DMS79 (cell line): ENCODE measurements around the gene MINDY3.

Source experiments
- DNase-seq: peaks from one replicate; lab custom pipeline; 2025; lab: John Stamatoyannopoulos, UW

Gene MINDY3

DNA sequence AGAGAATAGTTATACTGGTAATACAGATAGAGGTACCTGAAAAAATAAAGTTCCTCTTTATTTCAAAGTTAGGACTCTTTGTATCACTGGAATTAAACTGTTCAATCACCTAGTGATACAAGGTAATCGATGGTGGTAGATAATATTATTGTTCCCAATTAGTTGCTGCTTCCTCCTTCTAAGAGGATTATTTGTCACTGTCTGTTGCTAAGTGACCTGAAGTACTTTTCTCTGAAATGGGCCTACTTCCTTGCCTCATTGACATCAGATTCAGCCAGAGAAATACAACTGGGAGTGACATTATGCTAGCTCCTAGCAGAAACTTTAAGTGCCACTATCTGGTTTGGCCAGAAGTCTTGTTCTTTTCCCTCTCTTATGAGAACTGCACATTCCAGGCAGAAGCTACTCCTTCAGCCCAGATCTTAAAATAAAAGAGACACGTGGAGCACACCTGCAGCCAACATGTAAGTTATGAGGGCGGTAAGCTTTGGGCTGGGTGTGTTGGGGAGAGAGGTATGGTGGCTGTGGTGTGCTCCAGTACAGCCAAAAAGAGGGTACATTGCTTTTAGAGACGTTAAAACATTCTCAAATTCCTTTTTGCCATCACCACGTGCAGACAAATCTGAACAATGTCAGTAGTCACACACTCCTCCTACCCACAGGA is 54.8 kb downstream of the MINDY3 start:
- no peak for DNase-seq

- no peak for DNase-seq
Measured at GRCh38 chr10:15804109-15804508, 56.2 kb downstream of the MINDY3 start.

DNA sequence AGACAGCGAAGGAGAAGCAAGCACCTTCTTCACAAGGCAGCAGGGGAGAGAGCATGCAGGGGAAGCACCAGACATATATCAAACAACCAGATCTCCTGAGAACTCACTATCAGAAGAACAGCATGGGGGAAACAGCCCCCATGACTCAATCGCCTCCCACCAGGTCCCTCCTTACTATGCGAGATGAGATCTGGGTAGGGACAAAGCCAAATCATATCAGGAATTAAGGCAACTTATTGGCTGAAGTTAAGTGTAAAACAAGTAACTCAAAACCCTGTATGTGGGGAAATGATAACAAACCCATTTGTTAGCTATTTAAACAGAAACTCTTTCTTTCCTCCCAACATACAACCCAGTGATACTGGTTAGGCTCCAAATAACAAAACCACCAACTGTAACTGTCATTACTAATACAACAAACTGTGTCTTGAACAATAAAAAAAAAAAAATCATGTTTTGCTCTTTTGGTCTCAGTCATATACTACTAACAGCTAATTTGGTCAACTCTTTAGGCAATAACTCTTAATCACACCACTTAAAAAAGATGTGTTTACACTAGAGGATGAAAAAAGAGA is 57.8 kb downstream of the MINDY3 start:
- DNase-seq = no peak

DNA sequence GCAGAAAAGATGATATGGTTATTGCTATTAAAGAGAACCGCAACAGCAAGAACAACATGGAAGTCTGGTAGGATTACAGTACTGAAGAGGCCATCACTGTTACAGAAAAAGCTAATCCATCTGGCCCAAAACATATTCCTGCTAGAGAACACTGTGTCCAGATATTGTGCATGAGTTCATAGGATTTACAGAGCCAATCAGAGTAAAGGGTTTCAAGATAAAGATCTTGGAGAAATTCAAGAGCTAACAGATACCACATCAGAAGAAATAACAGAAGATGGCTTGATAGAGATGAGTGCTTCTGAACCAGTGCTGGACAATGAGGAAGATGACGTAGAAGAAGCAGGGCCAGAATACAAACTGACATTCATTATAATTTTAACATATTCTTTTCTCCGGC is 58.7 kb downstream of the MINDY3 start:
- DNase-seq = no peak

DNA sequence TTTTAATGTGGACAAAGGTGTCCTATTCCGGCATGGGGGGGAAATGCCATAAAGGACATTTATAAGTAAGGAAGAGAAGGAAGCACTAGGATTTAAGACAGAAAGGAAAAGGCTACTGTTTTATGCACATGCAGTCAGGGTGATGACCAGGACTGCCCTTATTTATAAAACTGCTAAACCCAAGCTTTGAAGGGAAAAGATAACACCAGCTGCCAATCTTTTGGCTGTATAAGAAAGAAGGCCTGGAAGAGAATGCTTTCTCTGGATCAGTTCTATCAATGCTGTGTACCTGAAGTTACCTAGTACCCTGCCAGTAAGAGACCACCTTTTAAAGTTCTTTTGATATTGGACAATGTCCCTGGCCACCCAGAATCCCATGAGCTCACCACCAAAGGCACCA is 59.2 kb downstream of the MINDY3 start:
- no peak for DNase-seq

DNA sequence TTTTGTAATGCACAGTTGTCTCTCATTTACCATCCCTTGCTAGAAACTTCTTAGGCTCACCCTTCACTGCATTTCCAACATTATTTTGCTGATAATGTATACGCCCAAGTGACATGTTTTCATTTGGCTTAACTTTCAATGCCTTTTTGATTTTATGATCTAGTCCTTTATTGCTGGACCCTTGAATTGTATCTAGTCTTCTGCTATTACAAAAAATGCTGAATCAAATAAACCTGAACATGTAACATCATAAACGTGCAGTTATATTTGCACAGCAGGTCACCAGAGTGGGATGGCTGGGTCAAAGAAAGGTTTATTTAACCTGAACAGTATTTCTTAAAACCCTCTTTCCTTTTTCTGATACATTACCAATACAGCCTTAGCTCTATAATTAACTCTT is 63.0 kb downstream of the MINDY3 start:
- DNase-seq = no peak

GRCh38 chr10:15796762-15797161 is 63.5 kb downstream of the MINDY3 start:
- no peak for DNase-seq

DNA sequence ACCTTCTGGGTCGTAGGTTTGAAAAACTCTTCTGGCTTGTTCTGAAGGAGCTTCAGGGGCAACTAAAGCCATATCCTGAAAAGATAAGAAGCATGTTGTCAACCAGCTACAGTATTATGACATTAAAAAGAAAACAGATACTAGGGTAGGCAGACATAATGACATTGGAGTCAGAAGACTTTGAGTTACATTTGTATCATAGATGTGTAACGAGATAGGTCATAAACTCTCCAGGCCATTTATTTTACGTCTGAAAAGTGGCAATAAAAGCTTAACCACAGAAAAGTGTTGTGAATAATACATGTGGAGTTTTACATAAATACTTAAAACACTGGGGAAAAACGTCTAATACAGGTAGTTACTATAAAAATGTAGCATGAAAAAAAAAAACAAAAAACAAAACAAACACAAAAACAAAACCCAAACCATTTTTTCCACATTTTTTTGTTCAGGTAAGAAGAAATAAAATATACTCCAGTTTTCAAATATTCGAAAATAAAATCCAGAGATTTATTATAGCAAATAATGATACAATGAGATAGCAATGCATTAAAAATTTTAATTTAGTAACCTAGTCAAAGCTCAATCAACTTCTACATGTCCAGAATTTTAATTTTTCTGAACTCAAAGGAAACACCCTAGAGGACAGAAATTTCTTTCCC is 64.1 kb downstream of the MINDY3 start:
- DNase-seq = no peak

- no peak for DNase-seq
Measured at GRCh38 chr10:15795036-15795792, 65.1 kb downstream of the MINDY3 start.

GRCh38 chr10:15794569-15794968 is 65.7 kb downstream of the MINDY3 start:
- no peak for DNase-seq

DNA sequence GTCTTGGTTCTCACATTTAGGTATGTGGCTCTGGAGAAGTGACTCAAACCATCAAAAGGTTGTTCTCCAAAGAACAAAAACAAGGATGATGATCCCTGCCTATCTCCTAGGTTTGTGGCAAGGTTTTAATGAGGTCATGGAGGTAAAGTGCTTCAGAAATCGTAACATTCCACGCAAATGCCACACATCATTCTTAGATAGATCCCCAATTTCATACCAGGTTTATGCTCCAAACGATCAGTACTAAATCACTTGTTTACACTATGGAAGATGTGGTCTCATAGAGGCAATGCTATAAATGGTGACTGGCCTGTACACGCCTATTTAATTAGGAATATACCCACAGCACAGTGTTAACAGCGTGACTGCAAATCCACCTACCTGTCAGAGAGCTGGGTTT is 66.6 kb downstream of the MINDY3 start:
- no peak for DNase-seq

- DNase-seq = no peak
Measured at GRCh38 chr10:15792777-15793176, 67.5 kb downstream of the MINDY3 start.

DNA sequence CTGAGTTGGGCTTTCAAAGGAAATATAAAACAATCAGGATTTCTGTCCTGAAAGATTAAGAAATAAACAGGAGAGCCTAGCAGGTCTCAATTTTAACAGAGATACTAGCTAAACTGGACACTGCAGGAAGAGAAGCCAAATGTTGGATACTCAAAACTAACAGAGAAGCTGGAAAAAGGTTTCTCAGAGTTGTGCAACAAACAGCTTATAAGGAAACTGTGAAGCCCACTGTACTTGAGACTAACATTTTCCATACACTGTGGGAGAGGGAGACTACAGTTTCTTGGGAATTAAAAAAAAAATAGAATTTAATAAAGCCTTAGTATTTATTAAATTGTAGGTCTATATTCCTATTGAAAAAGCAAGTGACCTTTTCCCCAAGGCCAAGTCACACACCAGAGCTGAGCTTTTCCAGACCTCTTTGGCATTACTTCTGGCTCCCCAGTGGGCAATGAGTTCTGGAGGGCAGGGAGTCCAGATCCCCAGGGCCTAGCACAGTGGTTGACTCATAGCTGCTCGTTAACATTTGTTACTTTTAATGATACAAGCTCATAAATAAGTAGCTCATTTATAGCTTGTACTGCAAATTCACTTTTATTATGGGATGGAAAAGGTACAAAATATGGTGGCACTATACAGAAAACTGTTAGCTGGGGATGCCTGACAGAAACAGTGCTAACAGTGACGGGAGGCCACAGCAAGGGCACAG is 68.3 kb downstream of the MINDY3 start:
- DNase-seq = no peak

DNA sequence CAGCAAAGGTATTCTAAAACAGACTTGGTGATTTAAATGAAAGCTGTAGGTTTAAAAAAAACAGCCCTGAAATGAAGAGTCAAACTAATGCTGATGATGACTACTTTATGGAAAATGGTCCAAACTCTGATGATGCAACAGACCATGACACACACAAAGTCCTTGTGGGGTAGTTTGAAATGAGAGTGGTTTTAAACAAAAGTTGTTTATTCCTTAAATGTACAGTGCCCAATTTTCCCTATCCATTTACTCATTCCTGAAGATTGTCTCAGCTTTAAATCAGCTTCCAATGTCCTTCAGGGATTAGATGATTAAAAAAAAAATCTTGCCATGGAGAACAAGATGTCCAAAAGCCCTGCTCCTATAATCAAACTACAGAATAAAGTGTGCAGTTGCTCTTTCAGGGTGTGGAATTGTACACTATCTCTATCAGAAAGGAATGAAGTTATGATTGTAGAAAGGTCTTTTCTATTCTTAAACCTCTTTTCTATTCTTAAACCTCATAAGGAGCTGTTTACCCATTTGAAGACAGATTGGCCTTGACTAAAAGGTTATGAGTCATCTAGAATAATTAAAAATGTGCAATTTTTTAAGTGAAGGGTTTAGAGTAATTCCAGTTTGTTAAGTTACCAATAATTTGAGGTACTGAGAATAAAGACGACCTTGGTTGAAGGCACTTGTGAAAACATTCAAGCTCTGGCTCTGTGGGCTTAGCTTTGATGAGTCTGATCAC is 70.3 kb downstream of the MINDY3 start:
- no peak for DNase-seq

DNA sequence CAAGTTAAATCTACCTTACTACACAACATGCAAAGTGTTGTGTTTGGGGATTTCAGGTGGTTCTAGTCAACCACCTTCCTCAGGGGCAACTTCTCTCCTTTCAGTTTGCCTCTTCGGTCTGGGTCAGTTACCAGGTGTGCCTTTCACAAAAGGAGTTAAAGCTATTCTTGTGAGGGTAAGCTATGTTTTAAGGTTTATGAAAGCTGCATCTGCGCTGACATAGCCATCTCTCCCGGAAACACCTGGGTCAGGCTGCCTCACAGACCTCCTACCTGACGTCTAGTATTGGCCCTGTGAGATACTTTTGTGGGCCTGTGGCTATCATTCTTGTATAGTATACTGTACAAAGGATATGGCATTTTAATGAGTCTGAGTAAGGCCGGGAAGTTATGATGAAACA is 72.9 kb downstream of the MINDY3 start:
- no peak for DNase-seq

- no peak for DNase-seq
Measured at GRCh38 chr10:15784662-15785300, 75.5 kb downstream of the MINDY3 start.

GRCh38 chr10:15783941-15784636 is 76.2 kb downstream of the MINDY3 start:
- DNase-seq = no peak

- no peak for DNase-seq
Measured at GRCh38 chr10:15782851-15783250, 77.5 kb downstream of the MINDY3 start.

DNA sequence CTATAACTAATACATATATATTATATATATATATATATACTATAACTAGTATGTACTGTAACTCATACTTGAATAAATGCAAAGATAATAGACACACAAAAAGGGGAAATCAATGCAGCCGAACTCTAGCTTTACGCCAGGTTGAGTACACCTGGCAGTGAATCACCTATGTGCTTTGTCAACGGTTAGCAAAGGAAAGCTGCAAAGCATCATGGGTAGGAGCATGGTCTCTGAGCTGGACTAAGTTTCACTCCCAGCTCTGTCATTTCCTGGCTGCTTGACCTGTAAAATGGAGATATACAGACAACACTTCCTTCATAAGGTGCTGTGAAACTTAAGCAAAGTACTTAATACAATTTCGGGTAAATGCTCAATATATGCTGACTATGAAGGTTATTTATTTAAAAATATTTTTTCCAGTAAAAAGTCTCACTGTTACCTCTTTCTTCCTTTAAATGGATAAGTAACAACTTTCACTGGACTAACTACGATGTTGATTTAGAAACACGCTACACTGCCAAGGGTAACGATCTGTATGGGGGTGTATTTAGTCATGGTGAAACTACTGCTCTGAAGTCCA is 78.8 kb downstream of the MINDY3 start:
- DNase-seq = no peak
